Anterior cingulate cortex (tissue), 58 donors: ENCODE results near the gene ELAPOR1.
"Not testable (repeated sequence)": the region's sequence is repeated elsewhere in the genome, so short reads cannot be mapped to it uniquely, and the experiment has no call there.

Experiments
- DNase-seq, 58 donors: peaks; one replicate each; lab custom pipeline; 2025; lab: John Stamatoyannopoulos, UW

ELAPOR1 gene

GRCh38 chr1:109135940-109136339 lies 22.0 kb downstream of the ELAPOR1 start:
- no peak for DNase-seq

GRCh38 chr1:109136766-109137165 lies 22.9 kb downstream of the ELAPOR1 start:
- no peak for DNase-seq

GRCh38 chr1:109137958-109138357 lies 24.0 kb downstream of the ELAPOR1 start:
- DNase-seq = no peak

GRCh38 chr1:109138358-109138757 lies 24.4 kb downstream of the ELAPOR1 start:
- no peak for DNase-seq

GRCh38 chr1:109140392-109140791 lies 26.5 kb downstream of the ELAPOR1 start:
- no peak for DNase-seq

GRCh38 chr1:109142260-109142659 lies 28.3 kb downstream of the ELAPOR1 start:
- DNase-seq = no peak

- DNase-seq = not testable (repeated sequence)
Observed at GRCh38 chr1:109142725-109143124, 28.8 kb downstream of the ELAPOR1 start.

GRCh38 chr1:109148987-109149561 lies 35.2 kb downstream of the ELAPOR1 start:
- no peak for DNase-seq

GRCh38 chr1:109149874-109150601 lies 36.1 kb downstream of the ELAPOR1 start:
- no peak for DNase-seq

- DNase-seq = peak in 35 of 58 donors; percentile 0 to 78 (median 47)
Observed at GRCh38 chr1:109151146-109151990, 37.5 kb downstream of the ELAPOR1 start.

- DNase-seq = no peak
Observed at GRCh38 chr1:109152196-109152595, 38.3 kb downstream of the ELAPOR1 start.

GRCh38 chr1:109156916-109157385 lies 43.0 kb downstream of the ELAPOR1 start:
- no peak for DNase-seq

- peak in 9 of 58 donors; percentile 5 to 50 (median 14) for DNase-seq
Observed at GRCh38 chr1:109158433-109158832, 44.5 kb downstream of the ELAPOR1 start.

GRCh38 chr1:109159326-109159725 lies 45.4 kb downstream of the ELAPOR1 start:
- DNase-seq = peak in 1 of 58 donors; percentile 15

GRCh38 chr1:109160071-109160840 lies 46.3 kb downstream of the ELAPOR1 start:
- peak in 2 of 58 donors; percentile 2 to 14 for DNase-seq

- DNase-seq = peak in 23 of 58 donors; percentile 6 to 61 (median 18)
Observed at GRCh38 chr1:109161858-109162606, 48.1 kb downstream of the ELAPOR1 start.

- DNase-seq = no peak
Observed at GRCh38 chr1:109162626-109163025, 48.7 kb downstream of the ELAPOR1 start.

- DNase-seq = no peak
Observed at GRCh38 chr1:109163551-109163950, 49.6 kb downstream of the ELAPOR1 start.
